Measurements from ENCODE around the gene PCDHA9.

The PCDHA9 gene

DNA sequence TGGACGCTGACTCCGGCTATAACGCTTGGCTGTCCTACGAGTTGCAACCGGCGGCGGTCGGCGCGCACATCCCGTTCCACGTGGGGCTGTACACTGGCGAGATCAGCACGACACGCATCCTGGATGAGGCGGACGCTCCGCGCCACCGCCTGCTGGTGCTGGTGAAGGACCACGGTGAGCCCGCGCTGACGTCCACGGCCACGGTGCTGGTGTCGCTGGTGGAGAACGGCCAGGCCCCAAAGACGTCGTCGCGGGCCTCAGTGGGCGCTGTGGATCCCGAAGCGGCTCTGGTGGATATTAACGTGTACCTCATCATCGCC is 29.0 kb downstream of the PCDHA9 start:
- DNase-seq = no peak

DNA sequence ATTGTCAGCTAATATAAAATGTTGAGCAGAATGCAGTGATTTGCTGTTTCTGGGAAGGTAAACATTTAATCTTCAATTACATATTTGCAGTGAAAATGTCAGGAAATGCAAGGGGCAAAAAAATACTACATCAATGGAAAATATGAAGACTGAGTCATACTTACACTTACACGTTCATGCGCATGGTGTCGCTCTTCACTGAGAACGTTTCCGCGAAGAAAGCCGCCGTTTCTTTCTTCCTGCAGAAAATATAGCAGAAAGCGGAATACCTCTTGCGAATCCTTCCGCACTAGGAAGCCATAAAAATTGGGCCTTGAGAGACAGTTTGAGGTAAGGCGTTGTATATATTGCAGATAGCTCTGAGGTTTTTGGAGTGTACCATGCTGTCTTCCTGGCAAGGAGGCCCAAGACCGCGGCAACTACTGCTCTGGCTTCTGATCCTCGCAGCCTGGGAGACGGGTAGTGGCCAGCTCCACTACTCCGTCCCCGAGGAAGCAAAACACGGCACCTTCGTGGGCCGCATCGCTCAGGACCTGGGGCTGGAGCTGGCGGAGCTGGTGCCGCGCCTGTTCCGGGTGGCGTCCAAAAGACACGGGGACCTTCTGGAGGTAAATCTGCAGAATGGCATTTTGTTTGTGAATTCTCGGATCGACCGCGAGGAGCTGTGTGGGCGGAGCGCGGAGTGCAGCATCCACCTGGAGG is 33.9 kb downstream of the PCDHA9 start, which contains the start of gene PCDHA13:
TSS of gene PCDHA13 (plus strand) at position 236 of the 702 bp plus-strand sequence. CDS start at position 381, 145 bp downstream.
- no peak for DNase-seq

DNA sequence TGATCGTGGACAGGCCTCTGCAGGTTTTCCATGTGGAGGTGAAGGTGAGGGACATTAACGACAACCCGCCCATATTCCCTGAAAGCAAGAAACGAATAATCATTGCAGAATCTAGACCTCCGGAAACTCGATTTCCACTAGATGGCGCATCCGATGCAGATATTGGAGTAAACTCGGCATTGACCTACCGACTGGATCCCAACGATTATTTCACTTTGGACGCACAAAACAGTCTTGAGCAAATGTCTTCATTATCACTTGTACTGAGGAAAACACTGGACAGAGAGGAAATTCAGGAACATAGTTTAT is 34.4 kb downstream of the PCDHA9 start:
- no peak for DNase-seq

- DNase-seq = no peak
Measured at GRCh38 chr5:140883373-140883772, 35.2 kb downstream of the PCDHA9 start.

- DNase-seq = no peak
Measured at GRCh38 chr5:140883927-140884697, 35.9 kb downstream of the PCDHA9 start.

Measured in central memory CD4-positive, alpha-beta T cell (primary cell).